H1 (cell line): ENCODE data around the gene ACOX1. TPM values are rescaled to one million over a fixed set of nuclear protein-coding genes. Genes with fewer than 3 reads are reported as not detected.

Experiments
- CEBPB ChIP-seq: IDR thresholded peaks from 2 replicates; pipeline ENCODE4 v1.6.1; 2012; ENCODE audit warnings: low read depth, low read length
- CHD2 ChIP-seq: IDR thresholded peaks from 2 replicates; pipeline ENCODE4 v1.6.1; 2012; ENCODE audit warnings: low read length, improper control_type of control experiment
- E2F6 ChIP-seq: IDR thresholded peaks from 2 replicates; pipeline ENCODE4 v1.6.1; 2012; ENCODE audit warnings: inconsistent platforms
- HDAC6 ChIP-seq: IDR thresholded peaks from one replicate; pipeline ENCODE4 v1.7.1; 2012; ENCODE audit warnings: low read depth, mild to moderate bottlenecking, inconsistent platforms, low read length, moderate library complexity
- KDM5A ChIP-seq: fragments of 200-600 bp; IDR thresholded peaks from 2 replicates; pipeline ENCODE4 v1.7.1; 2012; ENCODE audit warnings: mild to moderate bottlenecking, low read length, inconsistent platforms, mixed read lengths
- SIN3A ChIP-seq, 2 experiments: IDR thresholded peaks in 1 of 2; conservative IDR thresholded peaks in 1 of 2; 2 replicates each; pipeline ENCODE4 v1.6.1; 2011 to 2012; ENCODE audit warnings: low read length in 2 of 2, improper control_type of control experiment in 1 of 2, low read depth in 1 of 2, mild to moderate bottlenecking in 1 of 2
- polyA plus RNA-seq, 7 experiments: library from polyadenylated mRNA; depleted of rRNA in 3 of 7; stranded (reverse) in 5 of 7; unstranded in 2 of 7; fragments of >200 nt in 5 of 7; fragments of 200-250 nt in 2 of 7; gene quantifications; 1 replicate in 5 of 7; 2 replicates in 1 of 7; 4 replicates in 1 of 7; pipeline versions ENCODE4 v1.2.1 to v1.2.3, GENCODE V29; 2011 to 2013; ENCODE audit warnings: missing spikeins in 2 of 7, mixed read lengths in 2 of 7
- total RNA-seq: library from RNA; stranded (reverse); fragmentation: NEBNext Ultra II Directional; extraction: Animal tissue kit (Norgen Biotek cat#: 25700); gene quantifications from 2 replicates; pipeline ENCODE4 v1.2.1, GENCODE V29; 2021

ACOX1 gene
- total and polyA plus RNA-seq, 2 of the 8 experiments (the other 6 are each of a cell fraction or from before 2014, with no cell fraction given), result 10.5 to 30.4 TPM

- TF ChIP-seq E2F6, result no peak
- no peak for TF ChIP-seq SIN3A (conservative IDR thresholded peaks at IDR 0.05 in 1 of 2, IDR thresholded peaks at IDR 0.05 in 1 of 2; ENCODE audit: low read depth in 1 of 2, low read length in 2 of 2)
- TF ChIP-seq CHD2, result no peak
- TF ChIP-seq KDM5A, result no peak
- TF ChIP-seq CEBPB, result no peak
- no peak for TF ChIP-seq HDAC6
Observed at GRCh38 chr17:75925912-75926311, 53.1 kb downstream of the ACOX1 start (continued).
